K562 (cell line): ENCODE measurements around the gene IQCE. TPM values are rescaled to one million over a fixed set of nuclear protein-coding genes. Genes with fewer than 3 reads are reported as not detected.

Experiments
- ATAC-seq: fragments of 200-7000 bp; cut with Tn5 transposase; 3 replicates; pipeline ENCODE4 v1.9.1; 2020; ENCODE audit warnings: moderate library complexity
- BruUV-seq: library from RNA; stranded (reverse); fragments of 400-500 nt; replicated peaks from 2 replicates; lab custom pipeline; 2021; lab: Mats Ljungman, UMichigan
- CTCF ChIA-PET: fragments of 300-600 bp; formaldehyde crosslinking; extraction: SDS; loops from one replicate; lab custom pipeline; 2021; ENCODE audit warnings: low intra/inter-chr PET ratio; lab: Yijun Ruan, JAX
- POLR2A ChIA-PET: fragments of 300-600, 350-650 bp; sonication (Branson Sonifier 250); formaldehyde crosslinking; extraction: SDS; loops from one replicate; lab custom pipeline; 2021; ENCODE audit warnings: antibody characterized with exemption, inconsistent platforms; lab: Yijun Ruan, JAX
- DNase-seq, 4 experiments: peaks; one replicate each; pipeline versions ENCODE4 v3.0.0 to v3.0.0-alpha.2; 2011 to 2018; ENCODE audit warnings: low spot score in 3 of 4, mixed read lengths in 3 of 4; ENCODE audit errors: extremely low read depth in 1 of 4
- FAIRE-seq: peaks from 2 replicates; lab custom pipeline; 2011; peaks lifted over from hg19 to GRCh38; lab: Jason Lieb, UNC
- H2AFZ ChIP-seq: 2 replicates; pipeline ENCODE4 v1.6.0; 2011; ENCODE audit warnings: low read depth, low read length, control low read depth, inconsistent platforms
- H3K27ac ChIP-seq: fragments of 200-600 bp; 3 replicates; pipeline ENCODE4 v1.8.0; 2011; ENCODE audit warnings: low read depth, mild to moderate bottlenecking, control low read depth, inconsistent platforms, low read length, moderate library complexity, mixed read lengths; ENCODE audit errors: extremely low read depth
- H3K27me3 ChIP-seq, 2 experiments: fragments of 300-600 bp in 1 of 2; 2 replicates in 1 of 2; 3 replicates in 1 of 2; pipeline versions ENCODE4 v1.6.0 to v1.8.0; 2011; ENCODE audit warnings: inconsistent platforms in 2 of 2, low read length in 2 of 2, mild to moderate bottlenecking in 1 of 2, mixed read lengths in 1 of 2, moderate library complexity in 1 of 2; ENCODE audit not compliant: control insufficient read depth in 2 of 2, insufficient read depth in 2 of 2
- H3K36me3 ChIP-seq: fragments of 300-600 bp; 3 replicates; pipeline ENCODE4 v1.8.0; 2011; ENCODE audit warnings: mild to moderate bottlenecking, low read length, inconsistent platforms; ENCODE audit not compliant: control insufficient read depth, insufficient read depth
- H3K4me1 ChIP-seq, 2 experiments: fragments of 200-600 bp in 1 of 2; replicated peaks in 1 of 2; 2 replicates in 1 of 2; 3 replicates in 1 of 2; pipeline versions ENCODE4 v1.5.1 to v1.8.0; 2011; ENCODE audit warnings: inconsistent platforms in 2 of 2, low read length in 2 of 2, mild to moderate bottlenecking in 1 of 2, mixed read lengths in 1 of 2, moderate library complexity in 1 of 2; ENCODE audit not compliant: control insufficient read depth in 2 of 2, insufficient read depth in 2 of 2
- H3K4me2 ChIP-seq: 2 replicates; pipeline ENCODE4 v1.6.1; 2011; ENCODE audit warnings: low read length, control low read depth, inconsistent platforms, mixed read lengths; ENCODE audit not compliant: insufficient read depth
- H3K4me3 ChIP-seq: fragments of 200-600 bp; sonication (generic), shearing (Covaris generic); 2 replicates; pipeline ENCODE4 v1.5.1; 2016; ENCODE audit warnings: control low read depth, inconsistent platforms
- H3K79me2 ChIP-seq: fragments of 200-600 bp; 3 replicates; pipeline ENCODE4 v1.8.0; 2011; ENCODE audit warnings: low read length, inconsistent platforms; ENCODE audit not compliant: control insufficient read depth, insufficient read depth
- H3K9ac ChIP-seq, 2 experiments: 2 replicates each; pipeline versions ENCODE4 v1.6.0 to v1.6.1; 2011; ENCODE audit warnings: low read depth in 2 of 2, low read length in 2 of 2, control low read depth in 1 of 2, inconsistent platforms in 1 of 2, mild to moderate bottlenecking in 1 of 2, mixed read lengths in 1 of 2; ENCODE audit not compliant: insufficient read depth in 1 of 2
- H3K9me1 ChIP-seq: one replicate; pipeline ENCODE4 v1.6.0; 2011; ENCODE audit warnings: inconsistent platforms, mild to moderate bottlenecking, low read length, moderate library complexity; ENCODE audit not compliant: control insufficient read depth, insufficient read depth
- H3K9me3 ChIP-seq: replicated peaks from 2 replicates; pipeline ENCODE4 v1.5.1; 2011; ENCODE audit warnings: low read depth, low read length, inconsistent platforms; ENCODE audit not compliant: control insufficient read depth, insufficient read depth
- H4K20me1 ChIP-seq: replicated peaks from 2 replicates; pipeline ENCODE4 v1.6.1; 2011; ENCODE audit warnings: low read length, inconsistent platforms, mixed read lengths; ENCODE audit not compliant: control insufficient read depth, insufficient read depth
- HMG20B ChIP-seq: fragments of 250-450 bp; sonication (Bioruptor Pico); IDR thresholded peaks from 2 replicates; pipeline ENCODE4 v1.5.0; 2021; ENCODE audit warnings: mild to moderate bottlenecking
- KLF13 ChIP-seq: fragments of 450-650 bp; IDR thresholded peaks from 2 replicates; pipeline ENCODE4 v1.6.1; 2016; ENCODE audit warnings: missing genetic modification characterization, low read depth, mild to moderate bottlenecking, missing compliant biosample characterization, moderate library complexity, borderline replicate concordance
- MTA2 ChIP-seq: fragments of 450-650 bp; IDR thresholded peaks from 2 replicates; pipeline ENCODE4 v1.6.1; 2016; ENCODE audit warnings: low read depth
- NBN ChIP-seq: fragments of 450-650 bp; IDR thresholded peaks from 2 replicates; pipeline ENCODE4 v1.6.1; 2016; ENCODE audit warnings: low read depth, mild to moderate bottlenecking
- POLR2AphosphoS2 ChIP-seq: IDR thresholded peaks from 2 replicates; pipeline ENCODE4 v1.6.1; 2012; ENCODE audit warnings: low read length, improper control_type of control experiment
- TBL1XR1 ChIP-seq, 2 experiments: IDR thresholded peaks; 2 replicates each; pipeline ENCODE4 v1.6.1; 2012; ENCODE audit warnings: improper control_type of control experiment in 2 of 2, low read length in 2 of 2, mild to moderate bottlenecking in 1 of 2
- ZFX ChIP-seq: sonication (generic); formaldehyde crosslinking; IDR thresholded peaks from 2 replicates; pipeline ENCODE4 v1.8.0; 2022; ENCODE audit warnings: mild to moderate bottlenecking, missing genetic modification reagents, moderate library complexity
- WGBS: fragments of 100-300 bp; shearing (Covaris generic); methylation state at CpG from one replicate; pipeline ENCODE4 v1.1.6; 2016; ENCODE audit warnings: low coverage, mixed read lengths; ENCODE audit not compliant: insufficient coverage; ENCODE audit errors: missing lambda C conversion rate; 5-methylcytosine and 5-hydroxymethylcytosine counted together
- in situ Hi-C: fragments of 300-500 bp; cut with MboI; formaldehyde crosslinking; loops from 4 replicates; pipeline ENCODE4 v1.15.0; 2018; ENCODE audit warnings: inconsistent platforms, mixed read lengths
- intact Hi-C: fragments of 100-400 bp; cut with micrococcal nuclease; formaldehyde crosslinking; loops from 2 replicates; pipeline ENCODE4 v1.14.2; 2022
- polyA plus RNA-seq, 8 experiments: library from polyadenylated mRNA; depleted of rRNA in 4 of 8; stranded (reverse) in 5 of 8; unstranded in 3 of 8; fragments of >200 nt; fragmentation: Nextera tagmentation in 2 of 8; fragmentation: Illumina TruSeq in 1 of 8; extraction: Ambion mirVana in 2 of 8; extraction: Trizol in 1 of 8; gene quantifications; 2 replicates each; pipeline versions ENCODE4 v1.2.1 to v1.2.3, GENCODE V29; 2011 to 2014; ENCODE audit warnings: inconsistent platforms in 1 of 8, missing spikeins in 1 of 8
- total RNA-seq, 7 experiments: library from RNA; depleted of rRNA in 6 of 7; stranded (reverse); fragments of >200 nt in 6 of 7; fragmentation: Illumina TruSeq in 2 of 7; extraction: Trizol in 2 of 7; gene quantifications; 2 replicates each; pipeline versions ENCODE4 v1.2.1 to v1.2.3, GENCODE V29; 2011 to 2021; ENCODE audit warnings: low replicate concordance in 1 of 7
- TF ChIP-seq, protein P1 (sequence below): fragments of 450-650 bp; IDR thresholded peaks from 2 replicates; pipeline ENCODE4 v1.6.1; 2016; ENCODE audit warnings: mild to moderate bottlenecking

IQCE gene
- total and polyA plus RNA-seq, 9 of the 15 experiments (the other 6 are each of a cell fraction or from before 2014, with no cell fraction given), result 0.18 to 8.5 (median 4.2) TPM

DNA sequence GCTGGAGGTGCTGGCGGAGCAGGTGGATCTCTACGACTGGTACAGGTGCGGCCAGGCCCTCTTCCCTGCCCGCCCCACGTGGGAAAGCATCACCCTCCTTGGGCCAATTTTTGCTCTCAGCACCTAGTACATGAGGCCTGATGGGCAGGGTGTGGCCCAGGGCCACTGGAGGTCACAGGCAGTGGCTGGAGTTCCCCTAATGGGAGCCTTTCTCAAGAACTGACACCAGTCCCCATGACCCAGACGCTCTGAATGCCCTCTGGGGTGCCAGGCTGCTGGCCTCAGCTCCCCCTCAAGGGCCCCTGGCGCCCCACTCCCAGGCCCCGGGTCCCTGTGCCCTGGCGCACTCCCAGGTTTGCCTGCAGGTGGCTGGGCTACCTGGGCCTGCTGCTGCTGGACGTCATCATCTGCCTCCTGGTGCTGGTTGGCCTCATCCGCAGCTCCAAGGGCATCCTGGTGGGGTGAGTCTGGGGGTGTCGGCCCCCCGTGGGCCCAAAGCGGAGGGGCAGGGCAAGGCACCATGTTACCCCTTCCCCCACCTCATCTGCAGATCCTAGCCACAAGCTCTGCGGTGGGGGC, 88.9 kb downstream of the IQCE start:
- 73% methylated on average over 12 of the region's 15 CpGs for WGBS
- BruUV-seq, result no TSS peak
- in situ Hi-C loops, result no loop called here
- Histone ChIP-seq H3K9me3 (no peaks in the 10 kb centered on the region), H4K20me1 (peaks cover 5% of the 10 kb centered on the region; the same call in 1 of the 2 replicates), H3K4me3 (no peak overlapping the region), H3K4me1 (peaks cover 6 to 81% of the 10 kb centered on the region in 2 experiments; a peak in 3 of 5 replicates), H2AFZ (0 out of 2 replicates have a peak overlapping the region, but pooled peaks have one; percentile 67), H3K27me3 (peaks cover 0 to 3% of the 10 kb centered on the region in 2 experiments; a peak in 1 of 5 replicates), H3K36me3 (no peaks in the 10 kb centered on the region), H3K4me2 (peak overlapping the region; percentile 67; the same call in 1 of the 2 replicates), H3K79me2 (no peaks in the 10 kb centered on the region), H3K27ac (no peak overlapping the region), H3K9me1 (no peaks in the 10 kb centered on the region), H3K9ac (peak overlapping the region in 1 of 2 experiments; percentile 86; a peak in 2 of 4 replicates)
- ChIA-PET POLR2A (no interaction called here), CTCF (no interaction called here)
- intact Hi-C loops, result no loop called here
- FAIRE-seq (no peak), ATAC-seq (no peak), DNase-seq (no peak)
- peak; percentile 15; the same call in 1 of the 2 replicates for TF ChIP-seq ZFX (CRISPR knock-in tag)
- TF ChIP-seq MTA2, result no peak
- no peak for TF ChIP-seq HMG20B (CRISPR knock-in tag)
- TF ChIP-seq KLF13, result no peak
- TF ChIP-seq NBN, result no peak
- TF ChIP-seq POLR2AphosphoS2, result no peak
- no peak for TF ChIP-seq TBL1XR1 (IDR thresholded peaks at IDR 0.05; ENCODE audit: low read length in 2 of 2)
- TF ChIP-seq, protein P1, sequence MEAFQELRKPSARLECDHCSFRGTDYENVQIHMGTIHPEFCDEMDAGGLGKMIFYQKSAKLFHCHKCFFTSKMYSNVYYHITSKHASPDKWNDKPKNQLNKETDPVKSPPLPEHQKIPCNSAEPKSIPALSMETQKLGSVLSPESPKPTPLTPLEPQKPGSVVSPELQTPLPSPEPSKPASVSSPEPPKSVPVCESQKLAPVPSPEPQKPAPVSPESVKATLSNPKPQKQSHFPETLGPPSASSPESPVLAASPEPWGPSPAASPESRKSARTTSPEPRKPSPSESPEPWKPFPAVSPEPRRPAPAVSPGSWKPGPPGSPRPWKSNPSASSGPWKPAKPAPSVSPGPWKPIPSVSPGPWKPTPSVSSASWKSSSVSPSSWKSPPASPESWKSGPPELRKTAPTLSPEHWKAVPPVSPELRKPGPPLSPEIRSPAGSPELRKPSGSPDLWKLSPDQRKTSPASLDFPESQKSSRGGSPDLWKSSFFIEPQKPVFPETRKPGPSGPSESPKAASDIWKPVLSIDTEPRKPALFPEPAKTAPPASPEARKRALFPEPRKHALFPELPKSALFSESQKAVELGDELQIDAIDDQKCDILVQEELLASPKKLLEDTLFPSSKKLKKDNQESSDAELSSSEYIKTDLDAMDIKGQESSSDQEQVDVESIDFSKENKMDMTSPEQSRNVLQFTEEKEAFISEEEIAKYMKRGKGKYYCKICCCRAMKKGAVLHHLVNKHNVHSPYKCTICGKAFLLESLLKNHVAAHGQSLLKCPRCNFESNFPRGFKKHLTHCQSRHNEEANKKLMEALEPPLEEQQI, result no peak
